Activated CD8-positive, alpha-beta T cell treated with anti-CD3 and anti-CD28 coated beads for 36 hours (primary cell): ENCODE results near the gene UBXN10. TPM values are rescaled to one million over a fixed set of nuclear protein-coding genes. Genes with fewer than 3 reads are reported as not detected.

Experiments used
- ATAC-seq: fragments of 200-7000 bp; cut with Tn5 transposase; one replicate; pipeline ENCODE4 v1.10.0; 2021; ENCODE audit warnings: mild to moderate bottlenecking, moderate library complexity
- CTCF ChIA-PET: fragments of 350-600 bp; sonication (Branson Sonifier 250); formaldehyde crosslinking; loops from one replicate; lab custom pipeline; 2021; ENCODE audit warnings: antibody characterized with exemption; lab: Charles Lee
- POLR2A ChIA-PET: fragments of 350-600 bp; sonication (Branson Sonifier 250); formaldehyde crosslinking; loops from one replicate; lab custom pipeline; 2021; ENCODE audit warnings: antibody characterized with exemption; lab: Charles Lee
- DNase-seq: peaks from one replicate; pipeline ENCODE4 v3.0.0-alpha.2; 2020
- H3K27ac Mint-ChIP-seq: one replicate; pipeline ENCODE4 v1.8.0; 2021; ENCODE audit warnings: mild to moderate bottlenecking, mixed read lengths
- H3K27me3 Mint-ChIP-seq: one replicate; pipeline ENCODE4 v1.8.0; 2021; ENCODE audit warnings: mixed read lengths
- H3K36me3 Mint-ChIP-seq: one replicate; pipeline ENCODE4 v1.8.0; 2021; ENCODE audit warnings: low read depth, mixed read lengths
- H3K4me1 Mint-ChIP-seq: one replicate; pipeline ENCODE4 v1.8.0; 2021; ENCODE audit warnings: low read depth, mixed read lengths
- H3K4me3 Mint-ChIP-seq: one replicate; pipeline ENCODE4 v1.8.0; 2021; ENCODE audit warnings: mild to moderate bottlenecking, moderate library complexity, mixed read lengths
- H3K9me3 Mint-ChIP-seq: one replicate; pipeline ENCODE4 v1.8.0; 2021; ENCODE audit warnings: mixed read lengths
- intact Hi-C: fragments of 100-400 bp; cut with micrococcal nuclease; formaldehyde crosslinking; loops from one replicate; pipeline ENCODE4 v1.10.0; 2022
- total RNA-seq, 2 experiments: library from RNA; stranded (reverse); gene quantifications; one replicate each; pipeline ENCODE4 v1.2.3, GENCODE V29; 2021
- TF ChIP-seq, protein P1 (sequence below): fragments of 200-600 bp; IDR thresholded peaks from one replicate; pipeline ENCODE4 v1.8.0; 2022; ENCODE audit warnings: antibody characterized with exemption, mild to moderate bottlenecking

The UBXN10 gene
- total RNA-seq, 2 experiments from 2014 or later: 0.34 to 0.45 TPM

GRCh38 chr1:20220036-20220435, 34.1 kb downstream of the UBXN10 start:
- peaks cover 40% of the 10 kb centered on the region for H3K27me3 Mint-ChIP-seq
- ChIA-PET POLR2A (interaction anchor here (0.6 kb wide), 1 partner anchor 326 kb away, joined by 3 read pairs; no protein-coding TSS in a partner anchor), CTCF (interaction anchor here (1.2 to 1.6 kb wide), 2 partner anchors 14 to 52 kb away, joined by 3 to 7 read pairs; no protein-coding TSS in a partner anchor)
- TF ChIP-seq, protein P1, sequence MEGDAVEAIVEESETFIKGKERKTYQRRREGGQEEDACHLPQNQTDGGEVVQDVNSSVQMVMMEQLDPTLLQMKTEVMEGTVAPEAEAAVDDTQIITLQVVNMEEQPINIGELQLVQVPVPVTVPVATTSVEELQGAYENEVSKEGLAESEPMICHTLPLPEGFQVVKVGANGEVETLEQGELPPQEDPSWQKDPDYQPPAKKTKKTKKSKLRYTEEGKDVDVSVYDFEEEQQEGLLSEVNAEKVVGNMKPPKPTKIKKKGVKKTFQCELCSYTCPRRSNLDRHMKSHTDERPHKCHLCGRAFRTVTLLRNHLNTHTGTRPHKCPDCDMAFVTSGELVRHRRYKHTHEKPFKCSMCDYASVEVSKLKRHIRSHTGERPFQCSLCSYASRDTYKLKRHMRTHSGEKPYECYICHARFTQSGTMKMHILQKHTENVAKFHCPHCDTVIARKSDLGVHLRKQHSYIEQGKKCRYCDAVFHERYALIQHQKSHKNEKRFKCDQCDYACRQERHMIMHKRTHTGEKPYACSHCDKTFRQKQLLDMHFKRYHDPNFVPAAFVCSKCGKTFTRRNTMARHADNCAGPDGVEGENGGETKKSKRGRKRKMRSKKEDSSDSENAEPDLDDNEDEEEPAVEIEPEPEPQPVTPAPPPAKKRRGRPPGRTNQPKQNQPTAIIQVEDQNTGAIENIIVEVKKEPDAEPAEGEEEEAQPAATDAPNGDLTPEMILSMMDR: no peak
- intact Hi-C loops: no loop called here
- H3K4me1 Mint-ChIP-seq: no peaks in the 10 kb centered on the region
- no peaks in the 10 kb centered on the region for H3K36me3 Mint-ChIP-seq
- DNase-seq (no peak), ATAC-seq (no peak)
- no peak overlapping the region for H3K4me3 Mint-ChIP-seq
- no peak overlapping the region for H3K27ac Mint-ChIP-seq
- H3K9me3 Mint-ChIP-seq: no peaks in the 10 kb centered on the region

DNA sequence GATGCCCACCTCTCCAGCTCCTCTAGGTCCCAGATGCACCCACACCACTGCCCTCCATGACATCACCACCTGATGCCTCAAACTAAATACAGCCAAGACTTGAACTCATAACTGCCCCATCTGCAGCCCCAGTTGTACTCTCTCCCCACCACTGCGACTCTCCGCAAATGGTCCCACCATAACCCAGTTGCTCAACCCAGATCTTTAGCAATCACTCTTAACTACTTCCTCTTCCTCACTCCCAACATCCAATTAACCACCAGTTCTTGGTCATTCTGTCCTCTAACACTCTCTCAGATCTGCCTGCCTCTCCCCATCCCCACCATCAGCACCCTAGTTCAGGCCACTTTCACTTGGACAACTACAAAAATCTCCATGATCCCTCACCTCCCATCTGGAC, 37.2 kb downstream of the UBXN10 start:
- Mint-ChIP-seq H3K27me3 (peaks cover 38% of the 10 kb centered on the region), H3K36me3 (no peaks in the 10 kb centered on the region), H3K4me1 (no peaks in the 10 kb centered on the region), H3K4me3 (no peak overlapping the region), H3K9me3 (no peaks in the 10 kb centered on the region), H3K27ac (no peak overlapping the region)
- POLR2A ChIA-PET: no interaction called here
- CTCF ChIA-PET: interaction anchor here (1.2 to 2.2 kb wide), 3 partner anchors 9 to 270 kb away, joined by 4 to 6 read pairs (median 5); no protein-coding TSS in a partner anchor
- ATAC-seq (no peak), DNase-seq (no peak)
- intact Hi-C loops: no loop called here
- TF ChIP-seq, protein P1: no peak

DNA sequence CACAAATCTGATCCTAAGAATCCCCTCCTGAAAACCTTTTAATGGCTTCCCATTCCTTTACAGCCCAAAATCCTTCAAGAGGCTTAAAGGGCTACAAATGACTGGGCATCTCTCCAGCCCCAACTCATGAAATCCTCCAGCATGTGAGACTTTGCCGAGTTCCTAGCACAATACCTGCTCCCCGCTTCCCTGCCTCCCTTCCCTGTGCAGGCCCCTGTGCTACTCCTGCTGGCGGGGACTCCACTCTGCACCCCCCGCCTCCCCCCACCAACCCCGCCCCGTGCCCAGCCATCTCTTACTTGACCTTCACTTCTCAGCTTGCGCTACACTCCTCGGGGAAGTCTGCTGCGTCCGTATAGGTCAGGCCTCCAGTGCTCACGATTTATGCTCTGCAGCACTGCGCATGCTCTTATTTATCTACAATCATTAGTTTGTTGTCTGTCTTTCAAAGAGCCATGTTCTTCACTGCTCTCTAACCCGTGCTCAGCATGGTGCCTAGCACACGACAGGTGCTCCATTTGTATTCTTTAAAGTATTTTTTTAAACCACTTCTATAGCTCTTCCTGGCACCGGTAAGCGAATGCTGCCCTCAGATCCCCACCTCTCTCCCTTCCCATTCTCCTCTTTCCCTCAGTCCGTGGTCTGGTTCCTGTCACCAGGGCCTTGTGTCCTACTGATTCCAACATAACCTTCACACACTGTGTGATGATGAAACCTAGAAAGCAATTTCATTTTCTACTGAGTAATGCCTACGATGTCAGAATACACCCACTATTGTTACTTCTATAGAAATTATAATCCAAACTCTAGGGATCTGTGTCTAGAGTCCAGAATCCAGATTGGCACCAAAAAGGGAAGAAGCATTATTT, 37.9 kb downstream of the UBXN10 start:
- CTCF ChIA-PET: interaction anchor here (1.1 to 2.2 kb wide), 3 partner anchors 9 to 267 kb away, joined by 3 to 5 read pairs (median 3); no protein-coding TSS in a partner anchor
- DNase-seq: no peak
- POLR2A ChIA-PET: no interaction called here
- no peaks in the 10 kb centered on the region for H3K4me1 Mint-ChIP-seq
- H3K27me3 Mint-ChIP-seq: peaks cover 40% of the 10 kb centered on the region
- TF ChIP-seq, protein P1: no peak
- no peaks in the 10 kb centered on the region for H3K9me3 Mint-ChIP-seq
- no peaks in the 10 kb centered on the region for H3K36me3 Mint-ChIP-seq
- ATAC-seq: no peak
- H3K4me3 Mint-ChIP-seq: no peak overlapping the region
- no peak overlapping the region for H3K27ac Mint-ChIP-seq
- intact Hi-C loops: no loop called here

DNA sequence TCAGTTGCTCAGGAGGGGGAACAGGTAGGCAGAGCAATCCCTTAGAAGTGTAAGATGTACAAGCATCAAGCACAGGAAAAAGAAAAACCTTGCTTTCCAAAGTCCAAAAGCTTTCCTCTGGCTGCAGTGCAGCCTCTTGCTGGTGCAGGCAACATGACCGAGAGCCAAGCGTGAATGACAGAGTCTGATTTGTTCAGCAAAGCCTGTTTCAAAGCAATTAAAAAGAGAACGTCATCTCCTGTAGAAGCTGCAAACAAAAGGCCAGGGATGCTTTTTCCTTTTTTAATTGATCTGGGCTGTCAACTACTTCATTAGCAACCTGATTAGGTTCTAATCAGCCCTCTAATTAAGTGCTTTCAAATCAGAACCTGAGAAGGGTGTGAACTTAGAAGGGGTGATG, 38.6 kb downstream of the UBXN10 start:
- no peak for DNase-seq
- Mint-ChIP-seq H3K9me3 (no peaks in the 10 kb centered on the region), H3K36me3 (no peaks in the 10 kb centered on the region), H3K27me3 (peaks cover 41% of the 10 kb centered on the region), H3K4me3 (no peak overlapping the region), H3K4me1 (no peaks in the 10 kb centered on the region), H3K27ac (no peak overlapping the region)
- ChIA-PET CTCF (interaction anchor here (1.1 to 2.2 kb wide), 3 partner anchors 9 to 266 kb away, joined by 3 to 5 read pairs (median 3); no protein-coding TSS in a partner anchor), POLR2A (no interaction called here)
- no peak for ATAC-seq
- TF ChIP-seq, protein P1: no peak
- intact Hi-C loops: no loop called here

GRCh38 chr1:20227704-20228103, 41.8 kb downstream of the UBXN10 start:
- TF ChIP-seq, protein P1: no peak
- H3K27me3 Mint-ChIP-seq: peaks cover 41% of the 10 kb centered on the region

More at GRCh38 chr1:20227704-20228103, 41.8 kb downstream of the UBXN10 start:
- intact Hi-C loops: no loop called here
- Mint-ChIP-seq H3K36me3 (no peaks in the 10 kb centered on the region), H3K9me3 (no peaks in the 10 kb centered on the region), H3K4me1 (no peaks in the 10 kb centered on the region), H3K27ac (no peak overlapping the region), H3K4me3 (no peak overlapping the region)
- DNase-seq: no peak
- ChIA-PET CTCF (interaction anchor here (1.2 kb wide), 1 partner anchor 11 kb away, joined by 3 read pairs; no protein-coding TSS in a partner anchor), POLR2A (no interaction called here)
- ATAC-seq: no peak
